Endothelial cell of umbilical vein (primary cell): ENCODE measurements around the gene FIG4. TPM values are rescaled to one million over a fixed set of nuclear protein-coding genes. Genes with fewer than 3 reads are reported as not detected.

Experiments
- Bru-seq: library from RNA; stranded (reverse); fragments of 400-500 nt; gene quantifications from one replicate; lab custom pipeline; 2021; lab: Mats Ljungman, UMichigan
- BruChase-seq, 2 experiments: library from RNA; stranded (reverse); fragments of 400-500 nt; gene quantifications; one replicate each; lab custom pipeline; 2021; lab: Mats Ljungman, UMichigan
- BruUV-seq: library from RNA; stranded (reverse); fragments of 400-500 nt; replicated peaks from 2 replicates; lab custom pipeline; 2021; lab: Mats Ljungman, UMichigan
- CTCF ChIA-PET: fragments of 300-600, 350-600 bp; sonication (Branson Sonifier 250); formaldehyde crosslinking; loops from one replicate; lab custom pipeline; 2021; ENCODE audit warnings: antibody characterized with exemption, inconsistent platforms; lab: Charles Lee
- POLR2A ChIA-PET: fragments of 300-600, 350-600 bp; sonication (Branson Sonifier 250); formaldehyde crosslinking; loops from one replicate; lab custom pipeline; 2021; ENCODE audit warnings: antibody characterized with exemption, inconsistent platforms; lab: Charles Lee
- DNase-seq: peaks from one replicate; pipeline ENCODE4 v3.0.0-alpha.2; 2011; ENCODE audit warnings: low read depth, low spot score
- FAIRE-seq: peaks from 2 replicates; lab custom pipeline; 2011; peaks lifted over from hg19 to GRCh38; lab: Jason Lieb, UNC
- H2AFZ ChIP-seq: 2 replicates; pipeline ENCODE4 v1.6.0; 2012; ENCODE audit warnings: low read depth, low read length, control low read depth, inconsistent platforms
- H3K27ac ChIP-seq: 2 replicates; pipeline ENCODE4 v1.5.1; 2011; ENCODE audit warnings: low read depth, mild to moderate bottlenecking, control low read depth, low read length, moderate library complexity; ENCODE audit not compliant: insufficient read depth
- H3K27me3 ChIP-seq, 2 experiments: 2 replicates each; pipeline versions ENCODE4 v1.6.0 to v1.6.1; 2011; ENCODE audit warnings: low read length in 2 of 2, mixed read lengths in 1 of 2; ENCODE audit not compliant: control insufficient read depth in 2 of 2, insufficient read depth in 2 of 2
- H3K36me3 ChIP-seq, 2 experiments: 2 replicates in 1 of 2; 3 replicates in 1 of 2; pipeline ENCODE4 v1.5.1; 2011; ENCODE audit warnings: low read length in 2 of 2, mild to moderate bottlenecking in 1 of 2, moderate library complexity in 1 of 2; ENCODE audit not compliant: control insufficient read depth in 2 of 2, insufficient read depth in 2 of 2; ENCODE audit errors: extremely low read depth in 1 of 2
- H3K4me1 ChIP-seq: 3 replicates; pipeline ENCODE4 v1.5.1; 2011; ENCODE audit warnings: mild to moderate bottlenecking, low read length; ENCODE audit not compliant: control insufficient read depth, insufficient read depth; ENCODE audit errors: extremely low read depth
- H3K4me2 ChIP-seq: 2 replicates; pipeline ENCODE4 v1.6.1; 2011; ENCODE audit warnings: low read length, control low read depth, mixed read lengths; ENCODE audit not compliant: insufficient read depth
- H3K4me3 ChIP-seq, 3 experiments: fragments of 200-600 bp in 1 of 3; sonication (generic), shearing (Covaris generic) in 1 of 3; replicated peaks in 1 of 3; 2 replicates each; pipeline ENCODE4 v1.5.1; 2011 to 2016; ENCODE audit warnings: control low read depth in 3 of 3, low read length in 3 of 3, mild to moderate bottlenecking in 2 of 3, inconsistent platforms in 1 of 3, low read depth in 1 of 3, moderate library complexity in 1 of 3; ENCODE audit not compliant: insufficient read depth in 1 of 3
- H3K79me2 ChIP-seq: 2 replicates; pipeline ENCODE4 v1.6.0; 2012; ENCODE audit warnings: low read length, inconsistent platforms; ENCODE audit not compliant: control insufficient read depth, insufficient read depth
- H3K9ac ChIP-seq: replicated peaks from 2 replicates; pipeline ENCODE3; 2011; ENCODE audit warnings: low read length, control low read depth; ENCODE audit not compliant: insufficient read depth; ENCODE audit errors: extremely low read depth
- H3K9me1 ChIP-seq: replicated peaks from 3 replicates; pipeline ENCODE4 v1.6.0; 2011; ENCODE audit warnings: mild to moderate bottlenecking, low read length; ENCODE audit not compliant: control insufficient read depth, insufficient read depth; ENCODE audit errors: extremely low read depth
- H3K9me3 ChIP-seq: replicated peaks from 2 replicates; pipeline ENCODE4 v1.5.1; 2012; ENCODE audit warnings: low read length, inconsistent platforms; ENCODE audit not compliant: control insufficient read depth, insufficient read depth
- H4K20me1 ChIP-seq: replicated peaks from 2 replicates; pipeline ENCODE3; 2011; ENCODE audit warnings: mild to moderate bottlenecking, low read length; ENCODE audit not compliant: control insufficient read depth, insufficient read depth; ENCODE audit errors: extremely low read depth
- EZH2 ChIP-seq: IDR thresholded peaks from 2 replicates; pipeline ENCODE4 v1.6.1; 2012; ENCODE audit warnings: borderline replicate concordance, low read depth, mild to moderate bottlenecking, moderate library complexity, low read length, inconsistent platforms; ENCODE audit not compliant: severe bottlenecking
- FOS ChIP-seq: IDR thresholded peaks from 2 replicates; pipeline ENCODE4 v1.6.1; 2011; ENCODE audit warnings: mild to moderate bottlenecking, low read length, moderate library complexity, borderline replicate concordance; ENCODE audit not compliant: insufficient read depth
- GATA2 ChIP-seq: IDR thresholded peaks from 2 replicates; pipeline ENCODE4 v1.7.0; 2011; ENCODE audit warnings: low read depth, mild to moderate bottlenecking, moderate library complexity, mixed read lengths, low read length; ENCODE audit not compliant: insufficient read length, insufficient read depth
- JUN ChIP-seq: IDR thresholded peaks from 2 replicates; pipeline ENCODE4 v1.6.1; 2011; ENCODE audit warnings: borderline replicate concordance, low read depth; ENCODE audit not compliant: insufficient read length, insufficient read depth
- MYC ChIP-seq: IDR thresholded peaks from one replicate; pipeline ENCODE4 v1.6.1; 2011; ENCODE audit warnings: mild to moderate bottlenecking, low read depth, low read length
- POLR2A ChIP-seq: IDR thresholded peaks from 2 replicates; pipeline ENCODE4 v1.6.1; 2012; ENCODE audit warnings: low read depth, mild to moderate bottlenecking, control low read depth, low read length
- POLR2AphosphoS5 ChIP-seq: IDR thresholded peaks from 2 replicates; pipeline ENCODE4 v1.6.1; 2012; ENCODE audit warnings: low read depth, mild to moderate bottlenecking, control low read depth, low read length, moderate library complexity; ENCODE audit not compliant: insufficient read depth
- dilution Hi-C: fragments of 300-500 bp; cut with MboI; formaldehyde crosslinking; loops from one replicate; pipeline ENCODE4 v1.15.0; 2019; ENCODE audit warnings: low sequenced_read_pairs; ENCODE audit not compliant: extremely low pct_ligation_motif_present
- intact Hi-C: fragments of 100-400 bp; cut with micrococcal nuclease; formaldehyde crosslinking; loops from one replicate; pipeline ENCODE4 v1.10.0; 2022
- long read RNA-seq: library from polyadenylated mRNA; stranded (forward); transcript quantifications from one replicate; pipeline ENCODE4 v2.0.0, GENCODE V29; 2021
- polyA minus RNA-seq, 3 experiments: library from RNA; depleted of rRNA, polyadenylated mRNA; stranded (reverse); fragments of >200 nt; gene quantifications; 1 replicate in 1 of 3; 2 replicates in 2 of 3; pipeline ENCODE4 v1.2.3, GENCODE V29; 2011
- polyA plus RNA-seq, 4 experiments: library from polyadenylated mRNA; depleted of rRNA in 3 of 4; stranded (reverse) in 3 of 4; unstranded in 1 of 4; fragments of >200 nt; gene quantifications; 2 replicates each; pipeline versions ENCODE4 v1.2.1 to v1.2.3, GENCODE V29; 2011 to 2012; ENCODE audit warnings: missing spikeins in 1 of 4
- total RNA-seq: library from RNA; stranded (reverse); gene quantifications from 2 replicates; pipeline ENCODE4 v1.2.3, GENCODE V29; 2021
- TF ChIP-seq, protein P1 (sequence below): IDR thresholded peaks from 2 replicates; pipeline ENCODE4 v1.6.1; 2011; ENCODE audit not compliant: insufficient read depth, insufficient read length
- TF ChIP-seq, protein P2 (sequence below), 2 donors: IDR thresholded peaks; 1 replicate in 1 of 2; 2 replicates in 1 of 2; pipeline ENCODE4 v1.5.1; 2011; ENCODE audit warnings: low read length in 2 of 2, mild to moderate bottlenecking in 2 of 2, moderate library complexity in 2 of 2, control low read depth in 1 of 2, inconsistent platforms in 1 of 2, low read depth in 1 of 2; ENCODE audit not compliant: insufficient read depth in 1 of 2; ENCODE audit errors: extremely low read depth in 1 of 2

FIG4 gene
- total RNA-seq (11.5 and 12.2 TPM in 2 replicates), polyA plus RNA-seq (5.7 and 7.9 TPM in 2 replicates), polyA minus RNA-seq (9.7 and 12.0 TPM in 2 replicates), Bru-seq, nascent RNA (percentile 60 among the genes with signal in this experiment), BruChase-seq, experiment 1, labeled RNA remaining after a 6-hour chase (percentile 50 among the genes with signal in this experiment), BruChase-seq, experiment 2, labeled RNA remaining after a 2-hour chase (percentile 56 among the genes with signal in this experiment)
- 7.6 and 8.7 TPM in 2 replicates for polyA plus RNA-seq (2011; cell fraction: cytosol; rRNA removed)
- 13.1 and 15.2 TPM in 2 replicates for polyA plus RNA-seq (2011; cell fraction: nucleus; rRNA removed)
- polyA plus RNA-seq (2012) = 10.0 and 16.2 TPM in 2 replicates
- 5.1 TPM for polyA minus RNA-seq (2011; cell fraction: cytosol; rRNA and poly(A)+ RNA removed)
- polyA minus RNA-seq (2011; cell fraction: nucleus; rRNA and poly(A)+ RNA removed) = 11.3 and 18.2 TPM in 2 replicates
- long read RNA-seq, transcript FIG4-201 (23 exons, 3,011 nt) = major isoform, 47 of 75 reads
- long read RNA-seq, partial matches to known transcripts = 17 of 75 reads
- long read RNA-seq, other reads (novel, unspliced or antisense) = 11 of 75 reads

DNA sequence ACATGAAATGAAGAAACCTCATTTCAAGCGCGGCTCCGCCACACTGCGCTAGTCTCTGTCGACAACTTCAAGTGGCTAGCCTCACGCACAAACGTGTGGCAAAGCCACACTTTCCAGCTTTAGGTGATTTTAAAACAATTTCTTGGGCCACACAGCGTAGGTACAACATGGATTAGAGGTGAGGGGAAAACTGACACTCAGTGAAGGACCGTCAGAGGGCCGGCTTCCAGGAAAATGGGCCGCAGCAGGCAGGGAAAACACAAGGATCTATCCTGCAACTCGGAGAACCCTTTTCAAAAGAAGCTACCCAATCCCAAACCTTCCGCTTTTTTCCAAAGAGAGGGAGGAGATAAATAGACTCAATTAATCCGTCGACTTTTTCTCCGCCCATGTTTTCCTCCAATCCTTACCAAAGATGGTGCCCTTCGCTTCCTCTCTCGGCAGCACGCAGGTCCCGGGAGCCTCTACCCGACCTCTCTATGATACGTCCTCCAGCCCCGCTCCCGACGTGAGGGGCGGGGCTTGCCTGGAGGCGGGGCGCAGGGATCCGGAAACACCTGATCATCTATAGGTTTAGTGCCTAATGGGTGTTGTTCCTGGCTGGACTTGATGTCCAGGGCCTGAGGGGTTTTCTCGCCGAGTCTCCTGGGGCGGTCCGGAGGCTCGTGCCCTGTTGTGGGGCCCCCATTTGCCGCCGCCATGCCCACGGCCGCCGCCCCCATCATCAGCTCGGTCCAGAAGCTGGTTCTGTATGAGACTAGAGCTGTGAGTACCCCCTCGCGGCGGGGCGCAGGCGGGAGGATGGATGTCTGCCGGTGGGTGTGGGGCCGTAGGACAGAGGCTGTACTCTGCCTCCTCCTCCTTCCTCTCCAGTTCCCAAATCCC is at the start of gene FIG4, which contains the start of gene AK9:
Gene FIG4 (plus strand): TSS at position 560 of the 885 bp plus-strand sequence. CDS start 140 bp downstream, at position 700.
Gene AK9 (minus strand): TSS at position 466 of the 885 bp plus-strand sequence. CDS start 15,457 bp downstream, outside the sequence.
- Histone ChIP-seq H3K36me3 (no peaks in the 10 kb centered on the region), H4K20me1 (no peaks in the 10 kb centered on the region), H3K27ac (peak within 1 kb of the TSS; percentile 73), H3K4me2 (peak within 1 kb of the TSS; percentile 87), H3K27me3 (no peaks in the 10 kb centered on the region), H3K9ac (peak within 1 kb of the TSS; percentile 88), H3K79me2 (no peaks in the 10 kb centered on the region), H3K4me1 (peaks cover 10% of the 10 kb centered on the region), H3K4me3 (peak within 1 kb of the TSS; percentile 54 to 89 (median 55)), H3K9me1 (no peaks in the 10 kb centered on the region), H2AFZ (peak within 1 kb of the TSS; percentile 91), H3K9me3 (no peaks in the 10 kb centered on the region)
- dilution Hi-C loops (no loop called here), intact Hi-C loops (loop anchor here (1.0 to 10.0 kb wide), 8 partner anchors 18 to 506 kb away; partner anchors contain the start of genes CD164, CDC40 and ZBTB24)
- FAIRE-seq (peak; percentile 97), DNase-seq (peak; percentile 95)
- ChIA-PET CTCF (interaction anchor here (0.7 to 2.9 kb wide), 8 partner anchors 14 to 349 kb away, joined by 3 to 31 read pairs (median 4); no protein-coding TSS in a partner anchor), POLR2A (interaction anchor here (0.6 kb wide), 1 partner anchor 31 kb away, joined by 3 read pairs; no protein-coding TSS in a partner anchor)
- TF ChIP-seq EZH2 (no peak), POLR2AphosphoS5 (peak; percentile 48), JUN (no peak), POLR2A (peak; percentile 63), GATA2 (no peak), MYC (no peak), FOS (no peak)
- TF ChIP-seq, protein P1, sequence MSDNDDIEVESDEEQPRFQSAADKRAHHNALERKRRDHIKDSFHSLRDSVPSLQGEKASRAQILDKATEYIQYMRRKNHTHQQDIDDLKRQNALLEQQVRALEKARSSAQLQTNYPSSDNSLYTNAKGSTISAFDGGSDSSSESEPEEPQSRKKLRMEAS = no peak
- TF ChIP-seq, protein P2, sequence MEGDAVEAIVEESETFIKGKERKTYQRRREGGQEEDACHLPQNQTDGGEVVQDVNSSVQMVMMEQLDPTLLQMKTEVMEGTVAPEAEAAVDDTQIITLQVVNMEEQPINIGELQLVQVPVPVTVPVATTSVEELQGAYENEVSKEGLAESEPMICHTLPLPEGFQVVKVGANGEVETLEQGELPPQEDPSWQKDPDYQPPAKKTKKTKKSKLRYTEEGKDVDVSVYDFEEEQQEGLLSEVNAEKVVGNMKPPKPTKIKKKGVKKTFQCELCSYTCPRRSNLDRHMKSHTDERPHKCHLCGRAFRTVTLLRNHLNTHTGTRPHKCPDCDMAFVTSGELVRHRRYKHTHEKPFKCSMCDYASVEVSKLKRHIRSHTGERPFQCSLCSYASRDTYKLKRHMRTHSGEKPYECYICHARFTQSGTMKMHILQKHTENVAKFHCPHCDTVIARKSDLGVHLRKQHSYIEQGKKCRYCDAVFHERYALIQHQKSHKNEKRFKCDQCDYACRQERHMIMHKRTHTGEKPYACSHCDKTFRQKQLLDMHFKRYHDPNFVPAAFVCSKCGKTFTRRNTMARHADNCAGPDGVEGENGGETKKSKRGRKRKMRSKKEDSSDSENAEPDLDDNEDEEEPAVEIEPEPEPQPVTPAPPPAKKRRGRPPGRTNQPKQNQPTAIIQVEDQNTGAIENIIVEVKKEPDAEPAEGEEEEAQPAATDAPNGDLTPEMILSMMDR (IDR thresholded peaks at IDR 0.05; ENCODE audit: extremely low read depth in 1 of 2, insufficient read depth in 1 of 2, low read depth in 1 of 2, low read length in 2 of 2) = peak; percentile 10 to 43
- BruUV-seq = TSS peak; percentile 88
